PC-9 (cell line): Measurements from ENCODE around the gene GOLGA1. TPM values are rescaled to one million over a fixed set of nuclear protein-coding genes. Genes with fewer than 3 reads are reported as not detected.

Experiments
- BruUV-seq: library from RNA; stranded (reverse); fragments of 400-500 nt; replicated peaks from 2 replicates; lab custom pipeline; 2021; lab: Mats Ljungman, UMichigan
- CTCF ChIA-PET: fragments of 300-600 bp; sonication (Branson Sonifier 250); formaldehyde crosslinking; loops from one replicate; lab custom pipeline; 2022; ENCODE audit warnings: antibody characterized with exemption; lab: Charles Lee
- POLR2A ChIA-PET: fragments of 300-600 bp; sonication (Branson Sonifier 250); formaldehyde crosslinking; loops from one replicate; lab custom pipeline; 2022; ENCODE audit warnings: antibody characterized with exemption; ENCODE audit not compliant: unreplicated experiment; lab: Charles Lee
- DNase-seq, 2 experiments: peaks; one replicate each; pipeline versions ENCODE4 v3.0.0 to v3.0.0-alpha.2; 2015 to 2022; ENCODE audit warnings: mixed read lengths in 1 of 2
- H2AFZ ChIP-seq: fragments of 200-600 bp; sonication (generic); 2 replicates; pipeline ENCODE4 v1.8.1; 2017; ENCODE audit warnings: antibody characterized with exemption
- H3F3A ChIP-seq: fragments of 200-600 bp; sonication (generic); 2 replicates; pipeline ENCODE4 v1.8.1; 2017; ENCODE audit warnings: antibody characterized with exemption, mild to moderate bottlenecking, low read depth; ENCODE audit not compliant: insufficient read depth
- H3K27ac ChIP-seq: fragments of 200-600 bp; sonication (generic); 2 replicates; pipeline ENCODE4 v1.6.1; 2016; ENCODE audit warnings: mixed run types
- H3K27me3 ChIP-seq: fragments of 200-600 bp; sonication (generic); 2 replicates; pipeline ENCODE4 v1.6.1; 2016; ENCODE audit warnings: low read depth, mixed run types; ENCODE audit not compliant: insufficient read depth
- H3K36me3 ChIP-seq: fragments of 200-600 bp; sonication (generic); 2 replicates; pipeline ENCODE4 v1.6.1; 2016; ENCODE audit warnings: low read depth, mixed run types
- H3K4me1 ChIP-seq: fragments of 200-600 bp; sonication (generic); replicated peaks from 2 replicates; pipeline ENCODE4 v1.6.1; 2016; ENCODE audit warnings: mixed run types; ENCODE audit not compliant: insufficient read depth
- H3K4me2 ChIP-seq: fragments of 200-600 bp; sonication (generic); 2 replicates; pipeline ENCODE4 v1.6.1; 2017; ENCODE audit warnings: mixed run types
- H3K4me3 ChIP-seq: fragments of 200-600 bp; sonication (generic); 2 replicates; pipeline ENCODE4 v1.6.1; 2016; ENCODE audit warnings: mixed run types
- H3K79me2 ChIP-seq: fragments of 200-600 bp; sonication (generic); 2 replicates; pipeline ENCODE4 v1.6.1; 2017; ENCODE audit warnings: low read depth, mixed run types
- H3K9me2 ChIP-seq: fragments of 200-600 bp; sonication (generic); 2 replicates; pipeline ENCODE4 v1.8.1; 2017; ENCODE audit warnings: mild to moderate bottlenecking; ENCODE audit not compliant: insufficient read depth
- H3K9me3 ChIP-seq: fragments of 200-600 bp; sonication (generic); 2 replicates; pipeline ENCODE4 v1.8.1; 2016; ENCODE audit warnings: low read depth; ENCODE audit not compliant: insufficient read depth
- H4K20me1 ChIP-seq: fragments of 200-600 bp; sonication (generic); 2 replicates; pipeline ENCODE4 v1.8.1; 2017; ENCODE audit not compliant: insufficient read depth
- EZH2 ChIP-seq: fragments of 200-600 bp; sonication (generic); IDR thresholded peaks from 2 replicates; pipeline ENCODE4 v1.8.0; 2017; ENCODE audit warnings: antibody characterized with exemption, low read depth
- intact Hi-C: fragments of 100-400 bp; cut with micrococcal nuclease; formaldehyde crosslinking; loops from one replicate; pipeline ENCODE4 v1.10.0; 2022; ENCODE audit not compliant: unreplicated experiment
- total RNA-seq: library from RNA; stranded (reverse); gene quantifications from 2 replicates; pipeline ENCODE4 v1.2.3, GENCODE V29; 2021
- TF ChIP-seq, protein P1 (sequence below): fragments of 200-600 bp; sonication (generic); conservative IDR thresholded peaks from 2 replicates; pipeline ENCODE4 v1.6.1; 2017; ENCODE audit warnings: mixed run types, antibody characterized with exemption, mild to moderate bottlenecking, moderate library complexity

The GOLGA1 gene
- total RNA-seq, 1 experiment from 2014 or later, result 23.0 TPM

DNA sequence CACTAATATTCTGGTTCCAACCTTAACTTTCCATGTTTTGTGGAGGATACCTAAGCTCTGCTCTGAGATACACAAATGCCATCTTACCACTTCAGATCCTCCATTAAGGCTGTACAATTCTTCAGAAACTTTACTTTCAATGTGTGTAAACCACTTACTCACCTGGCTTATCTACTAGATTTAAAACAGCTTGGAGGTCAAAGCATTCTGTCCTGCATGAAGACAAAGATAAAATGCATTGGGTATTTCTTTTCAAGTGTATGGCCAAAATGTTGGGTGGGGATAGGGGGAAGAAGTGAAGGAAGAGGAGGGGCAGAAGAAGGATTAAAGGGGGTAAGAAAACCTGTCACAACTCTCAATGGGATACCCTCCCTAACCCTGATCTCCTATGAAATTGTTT, 939 bp downstream of the GOLGA1 start:
- no peak for DNase-seq
- BruUV-seq, result no TSS peak
- H3F3A ChIP-seq, result peaks cover 27% of the 10 kb centered on the region; the same call in 1 of the 2 replicates
- POLR2A ChIA-PET, result interaction anchor here (0.6 kb wide), 1 partner anchor 208 kb away, joined by 13 read pairs; no protein-coding TSS in a partner anchor
- CTCF ChIA-PET, result interaction anchor here (0.6 kb wide), 1 partner anchor 12 kb away, joined by 9 read pairs; no protein-coding TSS in a partner anchor
- H3K36me3 ChIP-seq, result no peaks in the 10 kb centered on the region
- no peaks in the 10 kb centered on the region for H3K27me3 ChIP-seq
- peaks cover 19% of the 10 kb centered on the region for H3K4me1 ChIP-seq
- no peaks in the 10 kb centered on the region for H4K20me1 ChIP-seq
- intact Hi-C loops, result loop anchor here (2.0 kb wide), 1 partner anchor 171 kb away; no protein-coding TSS in a partner anchor
- peak overlapping the region; percentile 83; the same call in 1 of the 2 replicates for H3K27ac ChIP-seq
- peaks cover 9% of the 10 kb centered on the region for H3K79me2 ChIP-seq
- H2AFZ ChIP-seq, result peak overlapping the region; percentile 97
- no peak for TF ChIP-seq EZH2
- TF ChIP-seq, protein P1, sequence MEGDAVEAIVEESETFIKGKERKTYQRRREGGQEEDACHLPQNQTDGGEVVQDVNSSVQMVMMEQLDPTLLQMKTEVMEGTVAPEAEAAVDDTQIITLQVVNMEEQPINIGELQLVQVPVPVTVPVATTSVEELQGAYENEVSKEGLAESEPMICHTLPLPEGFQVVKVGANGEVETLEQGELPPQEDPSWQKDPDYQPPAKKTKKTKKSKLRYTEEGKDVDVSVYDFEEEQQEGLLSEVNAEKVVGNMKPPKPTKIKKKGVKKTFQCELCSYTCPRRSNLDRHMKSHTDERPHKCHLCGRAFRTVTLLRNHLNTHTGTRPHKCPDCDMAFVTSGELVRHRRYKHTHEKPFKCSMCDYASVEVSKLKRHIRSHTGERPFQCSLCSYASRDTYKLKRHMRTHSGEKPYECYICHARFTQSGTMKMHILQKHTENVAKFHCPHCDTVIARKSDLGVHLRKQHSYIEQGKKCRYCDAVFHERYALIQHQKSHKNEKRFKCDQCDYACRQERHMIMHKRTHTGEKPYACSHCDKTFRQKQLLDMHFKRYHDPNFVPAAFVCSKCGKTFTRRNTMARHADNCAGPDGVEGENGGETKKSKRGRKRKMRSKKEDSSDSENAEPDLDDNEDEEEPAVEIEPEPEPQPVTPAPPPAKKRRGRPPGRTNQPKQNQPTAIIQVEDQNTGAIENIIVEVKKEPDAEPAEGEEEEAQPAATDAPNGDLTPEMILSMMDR, result no peak
- no peaks in the 10 kb centered on the region for H3K9me3 ChIP-seq
- peak overlapping the region; percentile 90 for H3K4me2 ChIP-seq
- peak overlapping the region; percentile 71 for H3K4me3 ChIP-seq
- H3K9me2 ChIP-seq, result no peaks in the 10 kb centered on the region

DNA sequence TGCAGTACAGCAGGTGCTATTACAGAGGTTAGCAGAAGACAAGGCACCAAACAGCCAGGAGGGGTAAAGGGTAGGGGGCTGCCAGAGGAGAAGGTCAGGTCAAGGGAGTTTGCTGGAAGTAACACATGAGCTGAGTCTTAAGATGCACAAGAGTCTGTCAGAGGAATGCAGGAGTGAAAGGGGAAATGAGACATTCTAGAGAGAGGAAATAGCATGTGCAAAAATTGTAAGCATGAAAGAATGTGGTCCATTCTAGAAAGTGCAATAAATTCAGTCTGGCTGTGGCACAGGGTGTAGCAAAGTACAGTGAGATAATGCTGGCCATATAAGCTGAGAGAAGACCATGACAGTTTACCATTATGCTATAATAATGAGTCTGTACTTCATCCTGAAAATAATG, 6.6 kb downstream of the GOLGA1 start:
- intact Hi-C loops, result no loop called here
- Histone ChIP-seq H3K27me3 (no peaks in the 10 kb centered on the region), H3K4me3 (no peak overlapping the region), H3K4me2 (no peak overlapping the region), H3F3A (no peaks in the 10 kb centered on the region; the same call in 1 of the 2 replicates), H3K36me3 (peaks cover 6% of the 10 kb centered on the region; the same call in 1 of the 2 replicates), H3K79me2 (no peaks in the 10 kb centered on the region), H3K27ac (no peak overlapping the region), H3K9me3 (no peaks in the 10 kb centered on the region), H4K20me1 (no peaks in the 10 kb centered on the region), H3K4me1 (no peaks in the 10 kb centered on the region), H2AFZ (no peak overlapping the region), H3K9me2 (no peaks in the 10 kb centered on the region)
- no peak for TF ChIP-seq EZH2
- TF ChIP-seq, protein P1, result no peak
- ChIA-PET CTCF (no interaction called here), POLR2A (interaction anchor here (0.6 kb wide), 1 partner anchor 1214 kb away, joined by 4 read pairs; no protein-coding TSS in a partner anchor)
- DNase-seq, result no peak
- BruUV-seq, result no TSS peak

DNA sequence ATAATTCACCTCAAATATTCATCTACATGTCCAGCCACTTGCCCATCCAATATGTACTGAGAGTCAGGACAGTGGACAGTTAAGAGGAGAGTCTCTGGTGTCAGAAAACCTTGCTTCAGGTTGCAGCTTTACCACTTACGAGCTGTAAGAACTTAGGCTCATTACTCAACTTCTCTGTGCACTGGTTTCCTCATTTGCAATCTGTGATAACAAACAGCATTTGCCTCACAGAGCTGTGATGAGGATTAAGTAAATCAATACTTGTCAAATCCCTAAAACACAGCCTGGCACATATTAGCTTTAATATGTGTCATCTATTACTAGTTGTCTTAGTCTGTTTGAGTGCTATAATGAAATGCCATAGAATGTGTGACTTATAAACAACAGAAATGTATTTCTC, 8.6 kb downstream of the GOLGA1 start:
- no peak overlapping the region for H3K4me2 ChIP-seq
- no TSS peak for BruUV-seq
- ChIA-PET POLR2A (no interaction called here), CTCF (interaction anchor here (0.6 kb wide), 1 partner anchor 70 kb away, joined by 3 read pairs; the partner anchor contains the start of gene ARPC5L)
- no peak overlapping the region for H3K4me3 ChIP-seq
- H3F3A ChIP-seq, result no peaks in the 10 kb centered on the region
- no peaks in the 10 kb centered on the region for H3K9me2 ChIP-seq
- TF ChIP-seq, protein P1, result no peak
- no peak for TF ChIP-seq EZH2
- H2AFZ ChIP-seq, result no peak overlapping the region
- intact Hi-C loops, result no loop called here
- no peak overlapping the region for H3K27ac ChIP-seq
- peaks cover 18% of the 10 kb centered on the region for H3K36me3 ChIP-seq
- no peak for DNase-seq
- H3K9me3 ChIP-seq, result no peaks in the 10 kb centered on the region
- H4K20me1 ChIP-seq, result no peaks in the 10 kb centered on the region
- H3K79me2 ChIP-seq, result no peaks in the 10 kb centered on the region
- no peaks in the 10 kb centered on the region for H3K4me1 ChIP-seq
- H3K27me3 ChIP-seq, result no peaks in the 10 kb centered on the region
